IMR-90 (cell line): ENCODE measurements around the gene ASB17. TPM values are rescaled to one million over a fixed set of nuclear protein-coding genes. Genes with fewer than 3 reads are reported as not detected.

Experiments used
- ATAC-seq: fragments of 200-7000 bp; cut with Tn5 transposase; 2 replicates; pipeline ENCODE4 v1.9.1; 2020; ENCODE audit warnings: low read depth, mild to moderate bottlenecking, moderate library complexity
- Bru-seq: library from RNA; stranded (reverse); fragments of 400-500 nt; gene quantifications from one replicate; lab custom pipeline; 2021; lab: Mats Ljungman, UMichigan
- BruChase-seq, 2 experiments: library from RNA; stranded (reverse); fragments of 400-500 nt; gene quantifications; one replicate each; lab custom pipeline; 2021; lab: Mats Ljungman, UMichigan
- BruUV-seq: library from RNA; stranded (reverse); fragments of 400-500 nt; replicated peaks from 2 replicates; lab custom pipeline; 2021; lab: Mats Ljungman, UMichigan
- CTCF ChIA-PET: fragments of 300-600 bp; formaldehyde crosslinking; extraction: SDS; loops from one replicate; lab custom pipeline; 2021; ENCODE audit warnings: antibody characterized with exemption; lab: Yijun Ruan, JAX
- POLR2A ChIA-PET: fragments of 300-600 bp; sonication (Branson Sonifier 250); formaldehyde crosslinking; loops from one replicate; lab custom pipeline; 2022; ENCODE audit warnings: antibody characterized with exemption; ENCODE audit not compliant: unreplicated experiment; lab: Charles Lee
- DNase-seq: peaks from one replicate; pipeline ENCODE4 v3.0.0; 2013
- H2AFZ ChIP-seq: replicated peaks from 2 replicates; pipeline ENCODE3; 2013; ENCODE audit warnings: low read length, mild to moderate bottlenecking; ENCODE audit not compliant: poor library complexity
- H2AK5ac ChIP-seq: 2 replicates; pipeline ENCODE4 v1.6.1; 2013; ENCODE audit warnings: low read depth, low read length, inconsistent platforms
- H2AK9ac ChIP-seq: replicated peaks from 2 replicates; pipeline ENCODE3; 2013; ENCODE audit warnings: mild to moderate bottlenecking, low read depth, low read length, moderate library complexity; ENCODE audit not compliant: poor library complexity
- H2BK120ac ChIP-seq: 2 replicates; pipeline ENCODE4 v1.6.1; 2013; ENCODE audit warnings: low read depth, low read length, inconsistent platforms
- H2BK15ac ChIP-seq: 3 replicates; pipeline ENCODE4 v1.6.1; 2013; ENCODE audit warnings: low read depth, low read length, inconsistent platforms
- H2BK20ac ChIP-seq: 2 replicates; pipeline ENCODE4 v1.6.1; 2013; ENCODE audit warnings: low read depth, mild to moderate bottlenecking, inconsistent platforms, low read length, moderate library complexity
- H2BK5ac ChIP-seq: 2 replicates; pipeline ENCODE4 v1.6.1; 2013; ENCODE audit warnings: mild to moderate bottlenecking, low read depth, low read length, inconsistent platforms; ENCODE audit not compliant: poor library complexity, severe bottlenecking
- H3K14ac ChIP-seq: replicated peaks from 2 replicates; pipeline ENCODE4 v1.6.1; 2013; ENCODE audit warnings: low read depth, low read length, inconsistent platforms
- H3K18ac ChIP-seq: 2 replicates; pipeline ENCODE4 v1.6.1; 2013; ENCODE audit warnings: low read depth, low read length, control low read depth
- H3K23ac ChIP-seq: 2 replicates; pipeline ENCODE4 v1.6.1; 2013; ENCODE audit warnings: low read depth, low read length, inconsistent platforms
- H3K27ac ChIP-seq: 2 replicates; pipeline ENCODE4 v1.5.1; 2013; ENCODE audit warnings: mild to moderate bottlenecking, control low read depth, low read length; ENCODE audit not compliant: insufficient read depth
- H3K27me3 ChIP-seq: 2 replicates; pipeline ENCODE4 v1.6.1; 2013; ENCODE audit warnings: low read length; ENCODE audit not compliant: control insufficient read depth, insufficient read depth
- H3K36me3 ChIP-seq: 2 replicates; pipeline ENCODE4 v1.6.1; 2013; ENCODE audit warnings: low read length, mixed read lengths; ENCODE audit not compliant: control insufficient read depth, insufficient read depth
- H3K4ac ChIP-seq: 2 replicates; pipeline ENCODE4 v1.6.1; 2013; ENCODE audit warnings: low read depth, low read length, inconsistent platforms
- H3K4me1 ChIP-seq: 2 replicates; pipeline ENCODE4 v1.6.1; 2013; ENCODE audit warnings: low read length, mixed read lengths; ENCODE audit not compliant: control insufficient read depth, insufficient read depth
- H3K4me2 ChIP-seq: 2 replicates; pipeline ENCODE4 v1.6.1; 2013; ENCODE audit warnings: low read depth, mild to moderate bottlenecking, control low read depth, low read length, moderate library complexity
- H3K4me3 ChIP-seq: 2 replicates; pipeline ENCODE4 v1.5.1; 2013; ENCODE audit warnings: low read depth, mild to moderate bottlenecking, control low read depth, low read length, moderate library complexity; ENCODE audit not compliant: insufficient read depth
- H3K56ac ChIP-seq: 2 replicates; pipeline ENCODE4 v1.6.1; 2013; ENCODE audit warnings: low read length, inconsistent platforms; ENCODE audit not compliant: insufficient read depth; ENCODE audit errors: extremely low read depth
- H3K79me1 ChIP-seq, 2 experiments: 2 replicates each; pipeline ENCODE4 v1.6.1; 2013; ENCODE audit warnings: low read length in 2 of 2, inconsistent platforms in 1 of 2, low read depth in 1 of 2
- H3K9ac ChIP-seq: 2 replicates; pipeline ENCODE4 v1.6.1; 2013; ENCODE audit warnings: low read depth, low read length, control low read depth
- H3K9me1 ChIP-seq: 2 replicates; pipeline ENCODE4 v1.6.1; 2013; ENCODE audit warnings: low read length, inconsistent platforms; ENCODE audit not compliant: insufficient read depth
- H3K9me3 ChIP-seq: 2 replicates; pipeline ENCODE4 v1.6.1; 2013; ENCODE audit warnings: low read length; ENCODE audit not compliant: control insufficient read depth, insufficient read depth
- H4K20me1 ChIP-seq: 2 replicates; pipeline ENCODE4 v1.6.1; 2013; ENCODE audit warnings: low read length, inconsistent platforms; ENCODE audit not compliant: insufficient read depth
- H4K5ac ChIP-seq: 2 replicates; pipeline ENCODE4 v1.6.1; 2013; ENCODE audit warnings: mild to moderate bottlenecking, low read depth, low read length, control low read depth
- H4K8ac ChIP-seq, 2 experiments: 2 replicates each; pipeline ENCODE4 v1.6.1; 2013; ENCODE audit warnings: low read depth in 2 of 2, low read length in 2 of 2, control low read depth in 1 of 2, inconsistent platforms in 1 of 2
- H4K91ac ChIP-seq: 2 replicates; pipeline ENCODE4 v1.6.1; 2013; ENCODE audit warnings: low read depth, low read length, inconsistent platforms; ENCODE audit not compliant: insufficient read depth
- BHLHE40 ChIP-seq: fragments of 150-350 bp; IDR thresholded peaks from 2 replicates; pipeline ENCODE4 v1.6.1; 2016; ENCODE audit warnings: mild to moderate bottlenecking, low read depth, low read length
- CEBPB ChIP-seq: IDR thresholded peaks from 2 replicates; pipeline ENCODE4 v1.6.1; 2012; ENCODE audit warnings: low read depth, low read length, improper control_type of control experiment
- CHD1 ChIP-seq: IDR thresholded peaks from 2 replicates; pipeline ENCODE4 v1.6.1; 2012; ENCODE audit warnings: low read depth, low read length, improper control_type of control experiment
- FOS ChIP-seq: fragments of 150-350 bp; IDR thresholded peaks from 2 replicates; pipeline ENCODE4 v1.6.1; 2016; ENCODE audit warnings: low read depth, low read length
- MAFK ChIP-seq: IDR thresholded peaks from 2 replicates; pipeline ENCODE4 v1.6.1; 2012; ENCODE audit warnings: low read depth, low read length, improper control_type of control experiment
- MAZ ChIP-seq: IDR thresholded peaks from 2 replicates; pipeline ENCODE4 v1.6.1; 2012; ENCODE audit warnings: low read depth, mild to moderate bottlenecking, low read length, improper control_type of control experiment, moderate library complexity, borderline replicate concordance
- NFE2L2 ChIP-seq: fragments of 150-350 bp; IDR thresholded peaks from 2 replicates; pipeline ENCODE4 v1.6.1; 2016; ENCODE audit warnings: low read depth, mild to moderate bottlenecking, low read length
- POLR2A ChIP-seq: IDR thresholded peaks from 2 replicates; pipeline ENCODE4 v1.6.1; 2012; ENCODE audit warnings: mild to moderate bottlenecking, low read depth, low read length
- RAD21 ChIP-seq: IDR thresholded peaks from 2 replicates; pipeline ENCODE4 v1.6.1; 2012; ENCODE audit warnings: low read length, improper control_type of control experiment
- RCOR1 ChIP-seq: IDR thresholded peaks from 2 replicates; pipeline ENCODE4 v1.6.1; 2012; ENCODE audit warnings: mild to moderate bottlenecking, low read length, improper control_type of control experiment; ENCODE audit not compliant: insufficient replicate concordance
- RFX5 ChIP-seq: IDR thresholded peaks from 2 replicates; pipeline ENCODE4 v1.8.0; 2012; ENCODE audit warnings: low read depth, mild to moderate bottlenecking, low read length, moderate library complexity
- SMC3 ChIP-seq: fragments of 150-350 bp; IDR thresholded peaks from 2 replicates; pipeline ENCODE4 v1.6.1; 2016; ENCODE audit warnings: low read depth, mild to moderate bottlenecking, antibody characterized with exemption, low read length, moderate library complexity
- WGBS, 2 experiments: methylation state at CpG; one replicate each; pipeline versions ENCODE4 v1.1.5 to v1.1.7; 2013; ENCODE audit warnings: missing lambda C conversion rate in 2 of 2; ENCODE audit not compliant: insufficient read length in 1 of 2; ENCODE audit errors: extremely low coverage in 2 of 2; 5-methylcytosine and 5-hydroxymethylcytosine counted together
- dilution Hi-C: fragments of 300-500 bp; cut with HindIII; formaldehyde crosslinking; loops from one replicate; pipeline ENCODE4 v1.14.3; 2018; ENCODE audit warnings: low sequenced_read_pairs; ENCODE audit not compliant: unreplicated experiment
- in situ Hi-C: fragments of 300-500 bp; cut with MboI; formaldehyde crosslinking; loops from 3 replicates; pipeline ENCODE4 v1.14.3; 2019; ENCODE audit warnings: low sequenced_read_pairs, inconsistent platforms, mixed read lengths
- intact Hi-C: fragments of 100-400 bp; cut with micrococcal nuclease; formaldehyde crosslinking; loops from 2 replicates; pipeline ENCODE4 v1.10.0; 2022
- long read RNA-seq: library from polyadenylated mRNA; unstranded; transcript quantifications from one replicate; pipeline ENCODE4 v2.0.0, GENCODE V29; 2021; ENCODE audit not compliant: unreplicated experiment
- polyA plus RNA-seq, 3 experiments: library from polyadenylated mRNA; depleted of rRNA; stranded (reverse); fragments of >200 nt; gene quantifications; 2 replicates each; pipeline ENCODE4 v1.2.3, GENCODE V29; 2012; ENCODE audit warnings: low replicate concordance in 1 of 3
- total RNA-seq: library from RNA; depleted of rRNA; stranded (reverse); fragments of >200 nt; gene quantifications from 2 replicates; pipeline ENCODE4 v1.2.3, GENCODE V29; 2012; rRNA removed
- TF ChIP-seq, protein P1 (sequence below): fragments of 150-350 bp; IDR thresholded peaks from 2 replicates; pipeline ENCODE4 v1.6.1; 2016; ENCODE audit warnings: low read depth, mild to moderate bottlenecking, low read length, moderate library complexity, borderline replicate concordance
- TF ChIP-seq, protein P2 (sequence below): fragments of 150-350 bp; IDR thresholded peaks from 2 replicates; pipeline ENCODE4 v1.6.1; 2017; ENCODE audit warnings: mild to moderate bottlenecking, antibody characterized with exemption, low read length, low read depth
- TF ChIP-seq, protein P3 (sequence below): conservative IDR thresholded peaks from 2 replicates; pipeline ENCODE4 v1.5.1; 2012; ENCODE audit warnings: mild to moderate bottlenecking, low read depth, low read length, improper control_type of control experiment

Gene ASB17, protein sequence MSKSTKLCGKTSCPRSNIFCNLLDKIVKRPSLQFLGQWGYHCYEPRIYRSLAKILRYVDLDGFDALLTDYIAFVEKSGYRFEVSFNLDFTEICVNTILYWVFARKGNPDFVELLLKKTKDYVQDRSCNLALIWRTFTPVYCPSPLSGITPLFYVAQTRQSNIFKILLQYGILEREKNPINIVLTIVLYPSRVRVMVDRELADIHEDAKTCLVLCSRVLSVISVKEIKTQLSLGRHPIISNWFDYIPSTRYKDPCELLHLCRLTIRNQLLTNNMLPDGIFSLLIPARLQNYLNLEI
- total RNA-seq (not detected in 2 replicates), polyA plus RNA-seq (2012; rRNA removed) (not detected in 2 replicates), Bru-seq, nascent RNA (not detected), BruChase-seq, experiment 1, labeled RNA remaining after a 6-hour chase (not detected), BruChase-seq, experiment 2, labeled RNA remaining after a 2-hour chase (not detected)
- not detected in 2 replicates for polyA plus RNA-seq (2012; cell fraction: cytosol; rRNA removed)
- not detected in 2 replicates for polyA plus RNA-seq (2012; cell fraction: nucleus; rRNA removed; ENCODE audit: low replicate concordance)
- long read RNA-seq = 0 reads

DNA sequence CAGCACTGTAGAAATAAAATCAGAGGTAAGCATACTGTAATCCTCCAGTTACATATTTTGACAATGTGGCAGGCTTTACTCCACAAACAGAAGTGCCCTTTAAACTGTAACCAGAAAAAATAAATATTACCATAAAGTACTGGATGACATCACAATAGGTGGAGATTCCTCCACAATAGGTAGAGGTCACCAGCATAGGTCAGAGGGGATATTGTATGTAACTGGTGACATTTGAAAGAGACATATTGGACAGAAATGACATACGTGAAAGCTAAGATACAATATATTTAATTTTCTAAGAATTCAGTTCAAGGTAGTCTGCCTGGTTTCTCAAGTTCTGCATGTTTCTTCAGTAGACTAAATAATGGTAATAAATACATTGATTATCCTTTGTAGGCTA is at the start of gene ASB17:
TSS of gene ASB17 (minus strand) at position 101 of the 400 bp plus-strand sequence. CDS start 113 bp downstream, outside the sequence.
- Histone ChIP-seq H2AK9ac (no peak within 1 kb of the TSS), H3K56ac (no peak within 1 kb of the TSS), H2BK15ac (no peak within 1 kb of the TSS), H2AK5ac (no peak within 1 kb of the TSS), H3K79me1 (no peaks in the 10 kb centered on the region), H2BK20ac (no peak within 1 kb of the TSS), H3K27ac (no peak within 1 kb of the TSS), H4K5ac (no peak within 1 kb of the TSS), H3K14ac (no peak within 1 kb of the TSS), H3K4ac (no peak within 1 kb of the TSS), H2BK5ac (no peak within 1 kb of the TSS), H4K8ac (no peak within 1 kb of the TSS), H3K36me3 (no peaks in the 10 kb centered on the region), H2AFZ (no peak within 1 kb of the TSS), H3K23ac (no peak within 1 kb of the TSS), H3K9ac (no peak within 1 kb of the TSS), H3K27me3 (no peaks in the 10 kb centered on the region), H3K9me3 (no peaks in the 10 kb centered on the region), H3K4me3 (no peak within 1 kb of the TSS), H2BK120ac (no peak within 1 kb of the TSS), H3K4me2 (no peak within 1 kb of the TSS), H3K4me1 (no peaks in the 10 kb centered on the region), H3K18ac (no peak within 1 kb of the TSS), H3K9me1 (no peaks in the 10 kb centered on the region), H4K20me1 (no peaks in the 10 kb centered on the region), H4K91ac (no peak within 1 kb of the TSS)
- intact Hi-C loops = no loop called here
- WGBS, 2 experiments = no CpG with 5 or more reads among the region's 1 CpG
- no peak for ATAC-seq
- no TSS peak for BruUV-seq
- no peak for DNase-seq
- ChIA-PET POLR2A (no interaction called here), CTCF (no interaction called here)
- dilution Hi-C loops = no loop called here
- in situ Hi-C loops = no loop called here
- TF ChIP-seq RAD21 (no peak), CEBPB (no peak), FOS (no peak), CHD1 (no peak), SMC3 (no peak), MAZ (no peak), RCOR1 (no peak), MAFK (no peak), RFX5 (no peak), BHLHE40 (no peak), POLR2A (no peak), NFE2L2 (no peak)
- TF ChIP-seq, protein P1, sequence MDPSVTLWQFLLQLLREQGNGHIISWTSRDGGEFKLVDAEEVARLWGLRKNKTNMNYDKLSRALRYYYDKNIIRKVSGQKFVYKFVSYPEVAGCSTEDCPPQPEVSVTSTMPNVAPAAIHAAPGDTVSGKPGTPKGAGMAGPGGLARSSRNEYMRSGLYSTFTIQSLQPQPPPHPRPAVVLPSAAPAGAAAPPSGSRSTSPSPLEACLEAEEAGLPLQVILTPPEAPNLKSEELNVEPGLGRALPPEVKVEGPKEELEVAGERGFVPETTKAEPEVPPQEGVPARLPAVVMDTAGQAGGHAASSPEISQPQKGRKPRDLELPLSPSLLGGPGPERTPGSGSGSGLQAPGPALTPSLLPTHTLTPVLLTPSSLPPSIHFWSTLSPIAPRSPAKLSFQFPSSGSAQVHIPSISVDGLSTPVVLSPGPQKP = no peak
- TF ChIP-seq, protein P2, sequence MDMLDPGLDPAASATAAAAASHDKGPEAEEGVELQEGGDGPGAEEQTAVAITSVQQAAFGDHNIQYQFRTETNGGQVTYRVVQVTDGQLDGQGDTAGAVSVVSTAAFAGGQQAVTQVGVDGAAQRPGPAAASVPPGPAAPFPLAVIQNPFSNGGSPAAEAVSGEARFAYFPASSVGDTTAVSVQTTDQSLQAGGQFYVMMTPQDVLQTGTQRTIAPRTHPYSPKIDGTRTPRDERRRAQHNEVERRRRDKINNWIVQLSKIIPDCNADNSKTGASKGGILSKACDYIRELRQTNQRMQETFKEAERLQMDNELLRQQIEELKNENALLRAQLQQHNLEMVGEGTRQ = no peak
- TF ChIP-seq, protein P3, sequence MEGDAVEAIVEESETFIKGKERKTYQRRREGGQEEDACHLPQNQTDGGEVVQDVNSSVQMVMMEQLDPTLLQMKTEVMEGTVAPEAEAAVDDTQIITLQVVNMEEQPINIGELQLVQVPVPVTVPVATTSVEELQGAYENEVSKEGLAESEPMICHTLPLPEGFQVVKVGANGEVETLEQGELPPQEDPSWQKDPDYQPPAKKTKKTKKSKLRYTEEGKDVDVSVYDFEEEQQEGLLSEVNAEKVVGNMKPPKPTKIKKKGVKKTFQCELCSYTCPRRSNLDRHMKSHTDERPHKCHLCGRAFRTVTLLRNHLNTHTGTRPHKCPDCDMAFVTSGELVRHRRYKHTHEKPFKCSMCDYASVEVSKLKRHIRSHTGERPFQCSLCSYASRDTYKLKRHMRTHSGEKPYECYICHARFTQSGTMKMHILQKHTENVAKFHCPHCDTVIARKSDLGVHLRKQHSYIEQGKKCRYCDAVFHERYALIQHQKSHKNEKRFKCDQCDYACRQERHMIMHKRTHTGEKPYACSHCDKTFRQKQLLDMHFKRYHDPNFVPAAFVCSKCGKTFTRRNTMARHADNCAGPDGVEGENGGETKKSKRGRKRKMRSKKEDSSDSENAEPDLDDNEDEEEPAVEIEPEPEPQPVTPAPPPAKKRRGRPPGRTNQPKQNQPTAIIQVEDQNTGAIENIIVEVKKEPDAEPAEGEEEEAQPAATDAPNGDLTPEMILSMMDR = no peak
